GM12891 (cell line): ENCODE data around the gene CROCC2.

Experiments
- POLR2A ChIP-seq: IDR thresholded peaks from 2 replicates; pipeline ENCODE4 v1.6.1; 2011; ENCODE audit warnings: low read depth, low read length, control low read depth
- POLR2AphosphoS5 ChIP-seq: IDR thresholded peaks from 2 replicates; pipeline ENCODE4 v1.6.1; 2011; ENCODE audit warnings: low read depth, low read length, control low read depth

GRCh38 chr2:240928476-240929363, 22.6 kb downstream of the CROCC2 start:
- no peak for TF ChIP-seq POLR2A
- TF ChIP-seq POLR2AphosphoS5: no peak
